DND-41 (cell line): ENCODE results near the gene BBS1.

Experiments used
- ATAC-seq: fragments of 200-7000 bp; cut with Tn5 transposase; 3 replicates; pipeline ENCODE4 v1.9.1; 2021; ENCODE audit warnings: low read depth; ENCODE audit not compliant: insufficient read depth
- DNase-seq: peaks from one replicate; pipeline ENCODE4 v3.0.0-alpha.2; 2020
- H2AFZ ChIP-seq: 2 replicates; pipeline ENCODE4 v1.6.0; 2012; ENCODE audit warnings: low read depth, low read length
- H3K27ac ChIP-seq: 2 replicates; pipeline ENCODE4 v1.5.1; 2012; ENCODE audit warnings: low read length, inconsistent platforms
- H3K27me3 ChIP-seq: fragments of 200-600 bp; sonication (generic); 2 replicates; pipeline ENCODE4 v1.6.0; 2012; ENCODE audit warnings: low read length, mild to moderate bottlenecking, inconsistent platforms; ENCODE audit not compliant: insufficient read depth, poor library complexity
- H3K36me3 ChIP-seq: 2 replicates; pipeline ENCODE4 v1.5.1; 2012; ENCODE audit warnings: low read length, inconsistent platforms; ENCODE audit not compliant: insufficient read depth
- H3K4me1 ChIP-seq: 2 replicates; pipeline ENCODE4 v1.5.1; 2012; ENCODE audit warnings: mild to moderate bottlenecking, low read length; ENCODE audit not compliant: insufficient read depth
- H3K4me2 ChIP-seq: 2 replicates; pipeline ENCODE4 v1.6.0; 2012; ENCODE audit warnings: mild to moderate bottlenecking, moderate library complexity, low read length, inconsistent platforms; ENCODE audit not compliant: insufficient read depth
- H3K4me3 ChIP-seq, 2 experiments: fragments of 200-600 bp in 1 of 2; shearing (Covaris generic) in 1 of 2; 2 replicates each; pipeline ENCODE4 v1.5.1; 2012 to 2016; ENCODE audit warnings: inconsistent platforms in 2 of 2, low read length in 2 of 2, mild to moderate bottlenecking in 2 of 2, low read depth in 1 of 2, moderate library complexity in 1 of 2
- H3K79me2 ChIP-seq: 2 replicates; pipeline ENCODE4 v1.6.0; 2012; ENCODE audit warnings: low read length, inconsistent platforms; ENCODE audit not compliant: insufficient read depth
- H3K9ac ChIP-seq: 2 replicates; pipeline ENCODE4 v1.6.0; 2012; ENCODE audit warnings: low read depth, mild to moderate bottlenecking, inconsistent platforms, low read length, moderate library complexity
- H3K9me3 ChIP-seq: 2 replicates; pipeline ENCODE4 v1.5.1; 2012; ENCODE audit warnings: low read length, moderate library complexity, mild to moderate bottlenecking, inconsistent platforms; ENCODE audit not compliant: insufficient read depth, severe bottlenecking
- H4K20me1 ChIP-seq: 2 replicates; pipeline ENCODE4 v1.6.0; 2012; ENCODE audit warnings: low read length; ENCODE audit not compliant: insufficient read depth
- EZH2 ChIP-seq: IDR thresholded peaks from 3 replicates; pipeline ENCODE4 v1.6.1; 2012; ENCODE audit warnings: borderline replicate concordance, low read depth, mild to moderate bottlenecking, moderate library complexity, low read length, inconsistent platforms; ENCODE audit not compliant: severe bottlenecking
- TF ChIP-seq, protein P1 (sequence below): IDR thresholded peaks from 2 replicates; pipeline ENCODE4 v1.5.1; 2012; ENCODE audit warnings: borderline replicate concordance, low read length, moderate library complexity, mild to moderate bottlenecking; ENCODE audit not compliant: poor library complexity, severe bottlenecking; ENCODE audit errors: extremely low read depth

Gene BBS1

DNA sequence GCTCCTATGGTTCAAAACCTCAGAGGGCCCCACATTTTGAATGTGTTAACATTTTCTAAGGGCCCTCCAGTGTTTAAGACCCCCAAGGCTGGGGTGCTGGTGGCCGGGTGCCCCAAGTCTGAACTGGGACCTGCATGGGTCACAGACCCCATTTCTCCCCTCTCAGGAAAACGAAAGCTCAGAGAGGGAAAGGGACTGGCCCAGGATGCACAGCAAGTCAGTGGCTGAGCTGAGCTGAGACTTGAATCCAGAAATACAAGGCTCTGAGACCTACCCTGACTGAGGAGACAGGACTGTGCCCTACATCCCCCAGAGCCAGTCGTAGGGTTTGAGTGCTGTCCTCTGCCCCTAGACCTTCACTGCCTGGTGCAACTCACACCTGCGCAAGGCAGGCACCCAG, 40.5 kb downstream of the BBS1 start:
- ATAC-seq (no peak), DNase-seq (no peak)
- H3K4me3 ChIP-seq = no peak overlapping the region
- no peaks in the 10 kb centered on the region for H3K27me3 ChIP-seq
- no peak overlapping the region for H2AFZ ChIP-seq
- TF ChIP-seq EZH2 = no peak
- TF ChIP-seq, protein P1, sequence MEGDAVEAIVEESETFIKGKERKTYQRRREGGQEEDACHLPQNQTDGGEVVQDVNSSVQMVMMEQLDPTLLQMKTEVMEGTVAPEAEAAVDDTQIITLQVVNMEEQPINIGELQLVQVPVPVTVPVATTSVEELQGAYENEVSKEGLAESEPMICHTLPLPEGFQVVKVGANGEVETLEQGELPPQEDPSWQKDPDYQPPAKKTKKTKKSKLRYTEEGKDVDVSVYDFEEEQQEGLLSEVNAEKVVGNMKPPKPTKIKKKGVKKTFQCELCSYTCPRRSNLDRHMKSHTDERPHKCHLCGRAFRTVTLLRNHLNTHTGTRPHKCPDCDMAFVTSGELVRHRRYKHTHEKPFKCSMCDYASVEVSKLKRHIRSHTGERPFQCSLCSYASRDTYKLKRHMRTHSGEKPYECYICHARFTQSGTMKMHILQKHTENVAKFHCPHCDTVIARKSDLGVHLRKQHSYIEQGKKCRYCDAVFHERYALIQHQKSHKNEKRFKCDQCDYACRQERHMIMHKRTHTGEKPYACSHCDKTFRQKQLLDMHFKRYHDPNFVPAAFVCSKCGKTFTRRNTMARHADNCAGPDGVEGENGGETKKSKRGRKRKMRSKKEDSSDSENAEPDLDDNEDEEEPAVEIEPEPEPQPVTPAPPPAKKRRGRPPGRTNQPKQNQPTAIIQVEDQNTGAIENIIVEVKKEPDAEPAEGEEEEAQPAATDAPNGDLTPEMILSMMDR = no peak
- no peak overlapping the region for H3K4me2 ChIP-seq
- no peak overlapping the region for H3K9ac ChIP-seq
- no peaks in the 10 kb centered on the region for H3K36me3 ChIP-seq
- no peaks in the 10 kb centered on the region for H3K9me3 ChIP-seq
- no peak overlapping the region for H3K27ac ChIP-seq
- H3K4me1 ChIP-seq = peaks cover 6% of the 10 kb centered on the region; the same call in 1 of the 2 replicates
- 0 out of 2 replicates have a peak, but pooled peaks cover 3% of the 10 kb centered on the region for H4K20me1 ChIP-seq
- H3K79me2 ChIP-seq = no peaks in the 10 kb centered on the region

DNA sequence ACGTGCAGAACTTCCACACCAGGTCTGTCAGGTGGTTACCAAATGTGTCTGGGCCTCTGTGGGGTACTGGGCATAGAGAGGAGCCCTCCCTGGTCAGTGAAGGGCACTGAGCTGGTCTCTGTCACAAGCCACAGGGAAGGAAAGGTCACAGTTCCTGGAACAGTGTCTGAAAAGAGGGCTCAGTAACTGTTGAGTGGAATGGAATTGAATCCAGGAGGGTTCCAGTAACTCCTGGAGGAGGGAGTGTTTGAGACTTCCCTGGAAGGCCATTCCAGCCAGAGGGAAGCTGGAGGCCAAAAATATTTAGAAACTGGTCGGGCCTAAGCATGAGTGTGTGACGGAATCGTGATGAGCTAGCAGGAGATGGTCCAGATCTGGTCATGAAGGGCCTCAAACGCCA, 44.2 kb downstream of the BBS1 start:
- 0 out of 2 replicates have a peak, but pooled peaks cover 3% of the 10 kb centered on the region for H4K20me1 ChIP-seq
- H2AFZ ChIP-seq = no peak overlapping the region
- no peaks in the 10 kb centered on the region for H3K79me2 ChIP-seq
- H3K9ac ChIP-seq = no peak overlapping the region
- H3K4me1 ChIP-seq = no peaks in the 10 kb centered on the region
- no peak overlapping the region for H3K4me2 ChIP-seq
- TF ChIP-seq EZH2 = no peak
- TF ChIP-seq, protein P1 = no peak
- ATAC-seq (no peak), DNase-seq (no peak)
- H3K36me3 ChIP-seq = no peaks in the 10 kb centered on the region
- no peak overlapping the region for H3K27ac ChIP-seq
- H3K4me3 ChIP-seq = no peak overlapping the region
- no peaks in the 10 kb centered on the region for H3K27me3 ChIP-seq
- H3K9me3 ChIP-seq = no peaks in the 10 kb centered on the region

DNA sequence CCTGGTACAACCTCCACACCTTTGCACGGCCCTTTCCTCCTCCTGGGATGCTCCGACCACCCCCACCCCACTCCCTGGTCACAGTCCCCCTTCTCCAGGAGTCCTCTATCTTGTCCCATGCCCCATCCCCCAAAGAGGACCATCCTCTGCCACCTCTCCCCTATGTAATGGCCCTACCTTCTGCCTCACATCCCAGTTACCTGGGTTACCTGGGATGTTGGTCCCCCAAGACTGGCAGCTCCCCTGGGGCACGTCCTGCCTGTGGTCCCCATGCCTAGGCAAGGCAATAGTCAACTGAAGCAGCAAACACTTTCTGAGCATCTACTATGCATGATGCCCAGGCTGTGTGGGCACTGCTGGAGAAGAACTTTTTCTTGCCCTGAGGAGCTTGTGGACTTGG, 45.0 kb downstream of the BBS1 start:
- DNase-seq (no peak), ATAC-seq (no peak)
- TF ChIP-seq EZH2 = no peak
- TF ChIP-seq, protein P1 = no peak
- Histone ChIP-seq H3K4me1 (no peaks in the 10 kb centered on the region), H3K27me3 (no peaks in the 10 kb centered on the region), H3K4me2 (no peak overlapping the region), H4K20me1 (0 out of 2 replicates have a peak, but pooled peaks cover 3% of the 10 kb centered on the region), H3K9ac (no peak overlapping the region), H3K36me3 (no peaks in the 10 kb centered on the region), H3K79me2 (no peaks in the 10 kb centered on the region), H2AFZ (no peak overlapping the region), H3K9me3 (no peaks in the 10 kb centered on the region), H3K4me3 (no peak overlapping the region), H3K27ac (no peak overlapping the region)

DNA sequence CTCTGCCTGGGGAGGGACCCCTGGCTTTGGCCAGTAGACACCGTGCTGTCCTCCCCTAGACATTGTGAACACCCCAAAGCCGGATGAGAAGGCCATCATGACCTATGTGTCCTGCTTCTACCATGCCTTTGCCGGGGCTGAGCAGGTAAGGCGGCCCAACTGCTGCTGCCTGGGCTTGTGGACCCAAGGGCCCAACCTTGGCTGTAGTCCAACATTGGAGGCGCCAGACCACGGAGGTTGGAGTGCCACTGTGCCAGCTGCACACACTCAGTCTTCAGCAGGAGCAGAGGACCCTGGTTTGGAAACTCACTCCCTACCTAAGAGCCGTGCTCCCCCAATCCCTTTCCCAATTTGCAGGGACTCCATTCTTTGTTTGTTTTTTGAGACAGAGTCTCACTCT, 45.7 kb downstream of the BBS1 start:
- ATAC-seq (no peak), DNase-seq (no peak)
- no peak for TF ChIP-seq EZH2
- TF ChIP-seq, protein P1 = no peak
- H3K9me3 ChIP-seq = no peaks in the 10 kb centered on the region
- H3K4me3 ChIP-seq = no peak overlapping the region
- no peaks in the 10 kb centered on the region for H3K27me3 ChIP-seq
- no peaks in the 10 kb centered on the region for H3K79me2 ChIP-seq
- no peak overlapping the region for H3K9ac ChIP-seq
- H4K20me1 ChIP-seq = 0 out of 2 replicates have a peak, but pooled peaks cover 3% of the 10 kb centered on the region
- H3K4me1 ChIP-seq = no peaks in the 10 kb centered on the region
- no peaks in the 10 kb centered on the region for H3K36me3 ChIP-seq
- no peak overlapping the region for H3K27ac ChIP-seq
- H2AFZ ChIP-seq = no peak overlapping the region
- H3K4me2 ChIP-seq = no peak overlapping the region
